HG02938 (cell line): ENCODE measurements around the gene PBRM1.

Experiments
- ATAC-seq: cut with Tn5 transposase; IDR thresholded peaks from one replicate; pipeline ENCODE4 v1.9.1; 2021; ENCODE audit warnings: mild to moderate bottlenecking, moderate library complexity; ENCODE audit not compliant: unreplicated experiment

PBRM1 gene

GRCh38 chr3:52574056-52574965 lies 111.4 kb downstream of the PBRM1 start:
- ATAC-seq = no peak

- no peak for ATAC-seq
Measured at GRCh38 chr3:52572221-52572620, 113.5 kb downstream of the PBRM1 start.

DNA sequence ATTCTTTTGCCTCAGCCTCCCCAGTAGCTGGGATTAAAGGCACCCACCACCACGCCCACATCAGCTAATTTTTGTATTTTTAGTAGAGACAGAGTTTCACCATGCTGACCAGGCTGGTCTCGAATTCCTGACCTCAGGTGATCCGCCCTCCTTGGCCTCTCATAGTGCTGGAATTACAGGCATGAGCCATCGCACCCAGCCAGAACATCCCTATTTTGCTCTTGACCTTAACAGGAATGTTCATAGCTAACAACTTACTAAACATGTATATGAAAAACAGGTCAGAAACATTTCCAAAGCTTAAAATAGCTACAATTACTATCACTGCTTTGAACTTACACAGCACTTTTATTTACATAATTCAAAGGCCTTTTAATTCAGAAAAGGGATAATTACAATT lies 115.6 kb downstream of the PBRM1 start:
- ATAC-seq = no peak

- no peak for ATAC-seq
Measured at GRCh38 chr3:52568069-52568468, 117.6 kb downstream of the PBRM1 start.

DNA sequence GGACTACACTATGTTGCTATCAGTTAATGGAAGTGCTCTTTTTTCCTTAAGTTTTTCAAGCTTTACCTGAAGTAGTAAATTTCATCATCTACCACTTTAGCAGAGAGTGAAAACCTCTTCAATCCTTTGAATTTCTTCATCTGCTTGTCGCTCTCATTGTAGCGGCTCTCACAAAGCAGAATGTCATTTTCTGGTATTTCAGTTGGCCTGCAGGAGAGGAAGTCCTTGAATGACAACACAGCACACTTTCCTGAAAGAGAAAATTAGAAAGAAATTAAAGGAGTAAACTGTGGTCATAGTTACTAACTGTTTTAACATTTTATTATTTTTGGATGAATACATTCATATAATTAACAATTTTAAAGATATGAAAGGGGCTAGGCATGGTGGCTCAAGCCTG lies 121.7 kb downstream of the PBRM1 start:
- no peak for ATAC-seq

DNA sequence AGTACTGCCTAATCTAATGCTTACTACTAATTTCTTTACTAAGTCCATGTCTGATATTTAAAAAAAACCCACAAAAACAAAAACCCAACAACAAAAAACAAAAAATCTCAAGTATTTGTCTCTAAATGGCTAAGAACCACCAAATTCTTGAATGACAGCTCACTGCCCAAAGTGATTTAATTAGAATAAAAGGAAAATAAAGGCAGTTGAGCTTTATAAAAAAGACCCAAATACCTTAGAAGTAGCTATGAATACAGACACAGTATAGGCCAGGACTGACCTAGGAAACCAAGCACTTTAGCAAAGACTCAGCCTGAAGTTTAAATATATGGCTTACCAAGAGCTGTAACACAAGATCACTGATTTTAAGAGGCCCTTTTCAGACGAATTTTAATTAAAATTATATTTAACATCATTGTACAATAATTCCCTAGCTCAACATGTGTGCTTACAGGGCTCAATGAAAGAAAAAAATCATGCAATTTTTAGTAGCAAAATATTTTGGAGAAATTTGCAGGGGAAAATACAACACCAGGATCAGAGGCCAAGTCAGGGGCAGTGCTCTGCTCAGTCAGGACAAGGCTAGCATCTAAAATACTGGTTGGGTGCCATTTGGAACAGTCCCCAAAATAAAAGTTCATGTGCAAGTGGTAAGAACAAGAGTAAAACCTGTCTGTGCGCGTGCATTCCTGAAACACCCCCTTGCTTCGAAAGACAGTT lies 124.5 kb downstream of the PBRM1 start:
- ATAC-seq = no peak

DNA sequence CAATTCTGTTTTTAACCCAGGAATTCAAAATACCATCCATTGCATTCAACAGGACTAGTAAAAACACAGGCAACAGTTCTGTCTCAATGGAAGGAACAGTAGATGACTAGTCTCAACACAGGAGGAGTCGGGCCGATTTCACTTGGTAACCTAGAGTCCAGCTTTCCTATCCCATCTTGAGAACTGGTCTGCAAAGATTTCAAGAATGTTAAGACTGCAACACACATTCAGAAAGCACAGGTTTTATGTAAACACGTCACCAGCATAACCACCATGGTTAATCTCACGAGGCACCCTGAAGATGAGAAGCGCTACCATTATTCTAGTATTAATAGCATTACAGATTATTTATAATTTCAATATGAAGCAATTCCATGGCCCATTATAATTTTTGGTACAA lies 127.3 kb downstream of the PBRM1 start:
- no peak for ATAC-seq

DNA sequence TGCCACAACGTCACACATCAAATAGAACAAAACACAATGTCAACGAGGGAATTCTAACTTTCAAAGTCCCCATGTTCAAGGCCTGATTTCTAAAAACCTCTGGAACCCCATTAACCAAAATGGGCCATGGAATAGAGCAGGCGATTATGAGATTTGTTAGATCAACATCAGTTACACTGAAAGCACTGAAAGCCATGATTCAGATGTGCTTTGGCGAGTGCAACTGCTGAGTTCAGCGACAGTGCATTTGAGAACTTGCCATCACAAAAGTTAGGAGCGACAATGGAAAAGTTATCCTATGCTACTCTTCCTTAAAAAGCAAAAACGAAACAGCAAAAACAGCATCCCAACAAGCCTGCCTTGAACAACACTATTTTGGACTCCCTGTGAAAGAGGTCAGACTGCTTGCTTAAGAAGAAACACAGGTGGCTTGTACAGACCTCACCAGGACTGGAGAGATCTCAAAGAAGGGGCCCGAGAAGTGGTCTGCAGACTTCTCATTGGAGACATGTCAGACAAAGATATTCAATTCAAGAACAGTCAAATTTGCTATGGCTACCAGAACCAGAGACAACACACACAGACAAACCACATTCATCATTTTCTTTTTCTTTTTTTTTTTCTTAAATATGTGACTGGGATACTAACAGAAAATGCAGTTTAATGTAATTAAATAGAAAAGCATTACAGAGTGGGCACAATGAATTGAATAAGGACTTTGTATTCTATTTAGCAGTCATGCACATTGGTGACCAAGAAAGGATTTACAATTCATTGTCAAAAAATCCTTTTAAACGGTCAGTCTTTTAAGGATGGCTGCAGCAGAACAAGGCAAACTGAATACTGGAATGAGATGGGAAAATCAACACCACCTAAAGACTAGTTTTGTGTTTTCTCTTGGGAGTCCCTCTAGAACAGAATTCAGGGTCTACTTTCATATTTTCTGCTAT lies 128.4 kb downstream of the PBRM1 start:
- ATAC-seq = no peak

DNA sequence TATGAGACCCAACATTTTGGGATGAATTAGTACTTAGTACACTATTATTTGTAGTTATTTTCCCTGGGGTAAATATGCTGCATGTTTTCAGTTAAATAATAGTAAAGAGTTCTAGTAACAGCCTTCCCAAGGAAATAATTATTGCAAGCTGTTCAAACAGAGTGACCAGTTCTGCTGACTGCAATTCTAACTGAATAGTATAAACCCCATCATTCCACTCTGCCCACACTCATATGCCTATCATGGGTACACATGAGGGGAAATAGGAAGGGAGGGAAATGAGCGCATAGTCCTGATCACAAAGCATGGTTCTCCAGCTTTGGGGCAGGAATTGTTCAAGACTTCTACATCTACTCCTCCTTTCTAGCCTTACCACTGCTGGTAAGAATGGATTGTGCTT lies 130.7 kb downstream of the PBRM1 start:
- no peak for ATAC-seq

DNA sequence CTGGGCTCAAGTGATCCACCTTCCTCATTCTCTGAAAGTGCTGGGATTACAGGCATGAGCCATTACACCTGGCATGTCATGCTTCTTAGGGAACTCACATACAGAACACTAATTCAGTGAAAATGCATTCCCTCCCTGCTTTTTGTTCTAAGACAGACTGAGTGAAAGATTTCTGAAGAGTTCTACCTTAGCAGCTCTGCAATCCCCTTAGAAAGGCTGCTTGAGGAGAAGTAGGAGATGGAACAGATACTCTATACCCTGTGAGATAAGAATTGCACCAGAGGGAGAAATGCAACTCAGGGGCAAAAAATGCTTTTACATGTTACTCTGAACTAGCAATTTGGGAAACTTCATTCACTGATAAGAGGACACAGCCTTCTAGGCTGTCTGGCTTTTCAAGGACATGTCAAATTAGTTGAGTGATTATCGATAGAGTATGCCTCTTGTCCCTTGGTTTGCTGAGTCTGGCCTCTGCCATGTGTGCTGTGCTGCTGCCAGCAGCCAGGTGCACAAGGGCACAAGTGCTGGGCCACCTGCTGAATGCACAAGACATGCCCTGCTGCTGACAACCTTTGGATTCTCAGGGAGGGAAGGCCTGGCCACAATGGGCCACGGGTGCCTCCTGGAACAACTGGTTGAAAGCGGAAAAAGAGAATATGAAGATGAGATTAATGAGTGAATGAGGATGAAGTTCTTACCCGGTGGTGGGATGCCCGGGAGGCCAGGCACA lies 131.5 kb downstream of the PBRM1 start:
- no peak for ATAC-seq

DNA sequence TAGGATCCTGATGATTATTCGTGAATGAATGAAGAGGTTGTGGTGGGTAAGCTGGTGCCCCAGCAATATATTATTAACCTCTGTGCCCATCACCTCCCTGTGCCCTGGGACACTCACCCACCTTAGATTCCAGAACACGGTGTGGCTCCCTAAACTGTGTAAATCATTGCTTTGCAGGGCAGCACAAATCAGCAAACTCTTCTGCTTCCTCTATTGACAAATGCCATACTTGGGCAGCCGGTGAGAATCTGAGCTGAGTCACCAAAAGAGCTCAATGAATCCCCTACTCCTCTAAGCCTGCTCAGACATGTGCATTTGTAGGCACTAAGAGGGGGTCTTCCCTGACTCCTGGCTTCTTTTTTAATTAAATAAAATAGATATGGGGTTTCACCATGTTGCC lies 133.6 kb downstream of the PBRM1 start:
- no peak for ATAC-seq

- ATAC-seq = no peak
Measured at GRCh38 chr3:52551118-52551517, 134.6 kb downstream of the PBRM1 start.

- ATAC-seq = no peak
Measured at GRCh38 chr3:52547143-52547542, 138.6 kb downstream of the PBRM1 start.

- ATAC-seq = no peak
Measured at GRCh38 chr3:52546111-52546901, 139.4 kb downstream of the PBRM1 start.

DNA sequence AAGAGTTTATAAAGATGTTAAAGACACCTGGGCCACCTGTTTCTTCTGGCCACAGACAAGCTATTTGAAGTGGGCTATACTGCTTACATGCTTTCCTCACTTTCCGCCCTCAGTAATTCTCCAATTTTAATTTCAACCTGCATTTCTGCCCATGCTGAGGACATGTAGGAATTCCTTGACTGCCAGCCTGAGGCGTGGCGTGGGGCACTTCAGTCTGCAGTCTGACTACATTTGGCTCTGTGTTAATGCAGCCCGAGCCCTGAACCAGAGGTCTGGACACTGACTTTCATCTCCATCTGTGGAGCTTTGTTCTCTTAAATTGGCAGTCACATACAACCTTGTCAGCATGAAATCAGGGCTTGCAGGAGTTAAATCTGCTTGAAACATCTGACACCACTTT lies 140.8 kb downstream of the PBRM1 start:
- no peak for ATAC-seq

DNA sequence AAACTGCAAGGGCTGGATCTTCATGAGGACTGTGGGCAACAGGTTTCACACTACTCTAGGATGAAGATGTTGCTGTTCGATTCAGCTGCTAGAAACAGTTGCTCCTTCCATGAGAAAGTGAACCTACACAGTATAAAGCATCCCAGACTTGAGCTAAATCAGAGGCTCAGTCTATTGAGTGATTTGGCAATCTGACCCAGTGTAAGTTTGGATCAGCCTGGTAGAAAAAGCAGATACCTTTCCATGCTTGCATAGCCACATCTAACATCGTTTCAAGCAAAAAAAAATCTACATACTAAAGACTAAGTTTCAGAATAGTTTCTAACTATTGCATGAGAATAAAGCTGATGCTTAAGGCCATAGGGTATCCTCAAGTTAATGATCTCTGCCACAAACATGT lies 144.7 kb downstream of the PBRM1 start:
- no peak for ATAC-seq

- no peak for ATAC-seq
Measured at GRCh38 chr3:52539010-52539653, 146.6 kb downstream of the PBRM1 start.

- no peak for ATAC-seq
Measured at GRCh38 chr3:52537726-52538421, 147.8 kb downstream of the PBRM1 start.
